Activated T-cell treated with anti-CD3 and anti-CD28 coated beads for 1 hour (primary cell): ENCODE results near the gene ATOX1.
A peak's percentile ranks its signal among the peaks of the same experiment; 100 is the strongest.

ENCODE experiments used
- DNase-seq: peaks from one replicate; pipeline ENCODE4 v3.0.0-alpha.2; 2020; ENCODE audit warnings: low read depth

ATOX1 gene

GRCh38 chr5:151770383-151771258 lies 12.2 kb upstream of the ATOX1 start:
- peak; percentile 36 for DNase-seq

- no peak for DNase-seq
Observed at GRCh38 chr5:151766975-151767374, 8.5 kb upstream of the ATOX1 start.

DNA sequence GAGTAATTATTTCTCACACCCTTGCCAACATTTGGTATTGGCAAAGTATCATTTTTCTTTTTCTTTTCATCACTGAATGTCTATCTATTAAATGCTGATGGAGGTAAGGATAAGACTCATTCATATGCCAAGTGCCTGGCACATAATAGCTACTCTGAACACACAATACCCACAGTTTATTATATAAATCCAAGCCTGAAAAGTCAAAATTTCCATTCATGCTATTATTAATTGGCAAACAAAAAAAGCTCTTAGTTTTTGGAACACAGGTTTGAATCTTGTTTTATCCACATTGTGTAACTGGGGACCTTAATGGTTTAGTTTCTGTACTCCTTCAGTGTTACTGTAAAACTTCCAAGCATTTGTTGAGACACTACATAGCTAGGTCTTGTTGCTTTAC lies 6.4 kb upstream of the ATOX1 start:
- no peak for DNase-seq

- DNase-seq, result no peak
Observed at GRCh38 chr5:151758141-151758429, 346 bp downstream of the ATOX1 start.

GRCh38 chr5:151757233-151758140 lies 944 bp downstream of the ATOX1 start:
- DNase-seq, result peak; percentile 11

GRCh38 chr5:151755383-151755782 lies 3.0 kb downstream of the ATOX1 start:
- no peak for DNase-seq

- no peak for DNase-seq
Observed at GRCh38 chr5:151751593-151751992, 6.8 kb downstream of the ATOX1 start.

DNA sequence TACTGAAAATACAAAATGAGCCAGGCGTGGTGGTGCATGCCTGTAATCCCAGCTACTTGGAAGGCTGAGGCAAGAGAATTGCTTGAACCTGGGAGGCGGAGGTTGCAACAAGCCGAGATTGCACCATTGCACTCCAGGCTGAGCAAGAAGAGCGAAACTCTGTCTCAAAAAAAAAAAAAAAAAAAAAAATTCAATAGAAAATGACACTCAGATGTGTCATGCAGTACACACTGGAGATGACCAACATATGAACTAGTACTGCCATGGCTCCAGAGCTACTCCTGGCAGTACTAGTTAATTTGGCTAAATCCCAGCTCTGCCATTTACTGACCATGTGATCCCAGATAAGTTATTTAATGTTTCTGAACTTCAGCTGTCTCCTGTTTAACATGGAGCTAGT lies 7.3 kb downstream of the ATOX1 start:
- DNase-seq, result no peak

DNA sequence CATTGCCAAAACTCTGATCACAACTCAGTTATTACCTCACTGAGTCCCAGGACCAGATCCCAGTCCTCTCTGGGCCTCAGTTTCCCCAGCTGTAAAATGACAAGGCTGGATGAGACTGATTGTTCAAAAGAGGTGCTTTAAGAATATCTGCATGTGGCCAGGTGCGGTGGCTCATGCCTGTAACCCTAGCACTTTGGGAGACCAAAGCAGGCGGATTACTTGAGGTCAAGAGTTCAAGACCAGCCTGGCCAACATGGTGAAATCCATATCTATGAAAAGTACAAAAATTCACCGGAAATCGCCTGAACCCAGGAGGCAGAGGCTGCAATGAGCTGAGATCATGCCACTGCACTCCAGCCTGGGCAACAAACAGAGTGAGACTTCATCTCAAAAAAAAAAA lies 8.3 kb downstream of the ATOX1 start:
- no peak for DNase-seq

DNA sequence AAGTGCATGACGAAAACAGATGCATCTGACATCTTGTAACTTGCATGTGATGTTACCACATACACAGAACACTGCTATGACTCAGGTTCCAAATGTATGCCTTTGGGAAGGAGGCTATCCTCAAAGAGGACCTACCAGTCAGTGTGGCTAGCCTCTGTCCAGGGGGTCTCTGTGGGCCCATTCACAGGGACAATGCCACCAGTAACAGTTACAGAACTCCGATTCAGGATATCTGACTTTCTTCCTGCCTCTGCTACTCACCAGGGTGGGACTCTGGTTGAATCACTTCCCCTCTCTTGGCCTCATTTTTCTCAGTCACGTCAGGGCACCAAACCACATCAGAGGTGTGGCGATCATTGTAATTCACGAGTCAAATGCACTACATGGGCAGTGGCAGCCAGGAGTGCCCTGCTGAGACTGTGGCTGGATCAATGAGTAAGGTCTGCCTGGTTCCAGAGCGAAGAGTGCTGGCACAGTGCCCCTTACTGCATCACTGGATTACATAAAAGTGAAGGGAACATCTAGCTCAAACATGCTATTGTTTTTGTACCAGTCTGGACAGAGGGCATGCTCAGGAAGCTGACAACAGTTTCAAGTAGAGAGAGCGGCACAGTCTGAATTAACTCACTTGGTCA lies 13.2 kb downstream of the ATOX1 start:
- DNase-seq, result no peak

DNA sequence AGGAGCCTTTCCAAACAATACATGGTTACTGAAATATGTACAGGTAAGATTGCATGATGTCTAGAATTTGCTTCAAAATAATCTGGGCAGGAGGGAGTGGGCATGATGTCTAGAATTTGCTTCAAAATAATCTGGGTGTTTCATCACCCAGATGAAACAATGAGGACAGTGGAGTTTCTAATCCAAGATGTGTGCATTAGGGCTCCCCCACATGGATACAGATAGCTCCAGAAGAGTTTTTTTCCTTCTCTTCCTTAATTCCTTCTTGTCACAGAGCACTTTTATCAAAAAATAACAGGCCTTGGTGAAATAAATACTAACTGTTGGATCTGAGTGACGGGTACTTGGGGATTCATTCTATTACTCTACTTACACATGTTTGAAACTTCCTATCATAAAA lies 14.9 kb downstream of the ATOX1 start:
- no peak for DNase-seq

DNA sequence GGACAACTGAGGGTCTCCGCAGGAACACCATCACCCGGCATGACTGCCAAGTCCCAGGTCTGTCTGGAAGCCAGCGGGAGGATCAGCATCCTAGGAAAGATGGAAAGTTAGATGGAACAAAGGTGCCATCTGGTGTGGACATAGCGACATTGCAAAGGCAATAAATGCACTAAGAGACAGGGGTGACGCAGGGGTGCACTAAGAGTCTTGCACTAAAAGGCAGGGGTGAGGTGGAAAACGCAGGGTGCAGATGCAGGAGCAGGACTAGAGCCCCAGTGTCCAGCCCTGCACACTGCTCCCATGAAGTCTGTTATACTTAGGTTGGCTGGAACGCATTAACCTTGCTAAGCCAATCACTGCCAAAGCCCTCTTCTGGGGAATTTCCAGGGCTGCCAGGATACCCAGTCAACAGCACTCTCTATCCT lies 15.5 kb downstream of the ATOX1 start:
- no peak for DNase-seq

GRCh38 chr5:151741678-151742423 lies 16.6 kb downstream of the ATOX1 start:
- no peak for DNase-seq

- DNase-seq, result no peak
Observed at GRCh38 chr5:151740958-151741373, 17.5 kb downstream of the ATOX1 start.

DNA sequence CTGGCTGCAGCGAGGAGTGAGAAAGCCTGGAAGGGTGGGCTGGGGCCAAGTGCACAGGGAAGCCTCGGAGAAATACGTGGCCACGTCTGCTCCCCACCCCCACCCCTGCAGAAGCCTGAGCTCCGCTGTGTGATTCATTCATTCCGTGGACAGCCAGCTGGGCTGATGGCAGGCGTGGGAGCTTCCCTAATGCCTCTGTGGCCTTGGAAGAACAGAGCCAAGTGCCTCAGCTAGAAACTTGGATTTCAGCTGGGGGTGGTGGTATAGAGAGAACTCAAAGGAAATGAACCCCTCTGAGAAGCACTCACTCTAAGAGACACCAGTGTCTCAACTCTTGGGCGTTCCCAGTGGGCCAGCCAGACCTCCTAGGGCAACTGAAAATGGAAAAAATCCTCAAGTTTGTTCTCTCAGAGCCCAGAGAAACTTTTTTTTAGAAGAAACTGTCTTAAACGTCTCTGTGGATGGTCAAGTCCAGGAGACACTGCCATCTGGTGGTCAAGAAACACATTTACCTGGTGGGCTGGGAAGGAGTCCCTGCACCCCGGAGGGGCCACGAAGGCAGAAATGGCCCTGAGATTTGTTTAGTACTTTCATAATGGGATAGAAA lies 18.0 kb downstream of the ATOX1 start:
- peak; percentile 19 for DNase-seq

DNA sequence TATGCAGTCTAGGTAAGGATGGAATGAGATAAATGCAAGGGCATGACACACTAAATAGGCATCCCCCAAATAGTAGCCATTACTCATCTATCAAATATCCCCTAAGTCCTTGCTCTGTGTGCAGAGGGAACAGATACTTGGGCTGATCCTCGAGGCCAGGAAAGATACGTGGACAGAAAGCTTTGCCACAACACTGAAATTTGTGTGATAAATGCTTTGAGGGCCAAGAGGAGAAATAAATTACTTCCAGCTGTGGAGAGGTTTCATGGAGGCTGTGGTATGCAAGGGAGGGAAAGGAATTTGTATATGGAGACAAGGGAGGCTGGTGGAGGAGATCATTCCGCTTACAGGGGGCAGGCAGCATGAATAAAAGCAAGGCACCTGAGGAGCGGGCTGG lies 18.5 kb downstream of the ATOX1 start:
- DNase-seq, result no peak

- DNase-seq, result no peak
Observed at GRCh38 chr5:151739395-151739794, 19.0 kb downstream of the ATOX1 start.

DNA sequence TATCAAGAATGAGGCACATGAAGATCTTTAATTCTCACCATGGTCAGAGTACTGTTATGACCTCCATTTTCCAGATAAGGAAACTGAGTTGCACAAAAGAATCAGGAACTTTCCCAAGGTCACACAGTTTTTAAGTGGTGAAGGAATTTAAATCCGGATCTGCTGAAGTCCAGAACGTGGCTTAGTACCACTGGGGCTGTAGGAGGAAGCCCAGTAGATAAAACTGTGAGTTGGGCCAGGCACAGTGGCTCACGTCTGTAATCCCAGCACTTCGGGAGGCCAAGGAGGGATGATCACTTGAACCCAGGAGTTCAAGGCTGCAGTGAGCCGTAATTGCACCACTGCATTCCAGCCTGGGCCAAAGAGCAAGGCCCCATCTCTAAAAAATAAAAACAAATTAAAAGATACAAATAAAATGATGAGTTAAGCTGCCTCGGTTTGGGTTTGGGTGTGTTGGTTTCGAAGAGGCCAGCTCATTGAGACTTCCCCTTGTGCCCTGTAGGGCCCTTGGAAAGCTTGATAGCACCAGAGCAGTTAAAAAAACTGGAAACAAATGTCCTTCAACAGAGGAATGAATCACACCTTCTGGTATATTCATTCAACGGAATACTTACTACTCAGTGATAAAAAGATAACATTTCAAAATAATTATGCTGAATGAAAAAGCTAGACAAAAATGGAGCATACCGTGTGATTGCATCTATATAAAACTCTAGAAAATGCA lies 20.1 kb downstream of the ATOX1 start:
- no peak for DNase-seq

- DNase-seq, result no peak
Observed at GRCh38 chr5:151737431-151737830, 21.0 kb downstream of the ATOX1 start.

DNA sequence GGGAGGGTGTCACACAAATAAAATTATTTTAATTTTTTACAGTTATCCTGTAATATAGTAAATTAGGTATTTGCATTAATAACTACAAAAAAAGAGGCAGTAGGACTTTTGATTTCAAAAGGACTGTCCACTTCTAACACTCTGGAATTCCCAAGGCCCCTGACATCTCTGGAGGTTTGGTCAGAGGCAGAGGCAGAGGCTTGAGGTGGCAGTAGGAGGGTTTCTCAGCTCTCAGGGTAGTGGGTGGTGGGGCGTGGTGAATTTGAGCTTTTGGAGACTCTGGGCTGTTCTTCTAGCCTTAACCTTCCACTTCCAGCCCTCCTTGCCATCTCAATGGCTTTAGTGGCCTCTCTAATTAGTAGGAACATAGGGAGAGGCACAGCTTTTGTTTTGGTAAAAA lies 22.8 kb downstream of the ATOX1 start:
- no peak for DNase-seq

GRCh38 chr5:151734064-151734408 lies 24.4 kb downstream of the ATOX1 start:
- no peak for DNase-seq
